HG03432 (cell line): Measurements from ENCODE around the gene CDH10.

Source experiments
- ATAC-seq: cut with Tn5 transposase; IDR thresholded peaks from one replicate; pipeline ENCODE4 v1.9.1; 2021; ENCODE audit warnings: mild to moderate bottlenecking, moderate library complexity; ENCODE audit not compliant: unreplicated experiment

CDH10 gene

GRCh38 chr5:24602188-24602587 is 42.6 kb downstream of the CDH10 start:
- no peak for ATAC-seq

- ATAC-seq, result no peak
Measured at GRCh38 chr5:24598956-24599355, 45.8 kb downstream of the CDH10 start.

- no peak for ATAC-seq
Measured at GRCh38 chr5:24595329-24595728, 49.4 kb downstream of the CDH10 start.

- no peak for ATAC-seq
Measured at GRCh38 chr5:24591426-24591825, 53.4 kb downstream of the CDH10 start.

- ATAC-seq, result no peak
Measured at GRCh38 chr5:24589566-24589965, 55.2 kb downstream of the CDH10 start.

GRCh38 chr5:24585751-24586150 is 59.0 kb downstream of the CDH10 start:
- ATAC-seq, result no peak

- no peak for ATAC-seq
Measured at GRCh38 chr5:24571302-24571701, 73.5 kb downstream of the CDH10 start.

- ATAC-seq, result no peak
Measured at GRCh38 chr5:24566933-24567332, 77.8 kb downstream of the CDH10 start.

- no peak for ATAC-seq
Measured at GRCh38 chr5:24555229-24555628, 89.5 kb downstream of the CDH10 start.

GRCh38 chr5:24547132-24547531 is 97.6 kb downstream of the CDH10 start:
- no peak for ATAC-seq

- no peak for ATAC-seq
Measured at GRCh38 chr5:24539613-24540012, 105.2 kb downstream of the CDH10 start.

- no peak for ATAC-seq
Measured at GRCh38 chr5:24538346-24538745, 106.4 kb downstream of the CDH10 start.

GRCh38 chr5:24535646-24536045 is 109.1 kb downstream of the CDH10 start:
- ATAC-seq, result no peak

GRCh38 chr5:24530906-24531305 is 113.9 kb downstream of the CDH10 start:
- no peak for ATAC-seq

GRCh38 chr5:24525414-24525813 is 119.4 kb downstream of the CDH10 start:
- no peak for ATAC-seq

GRCh38 chr5:24512423-24512822 is 132.4 kb downstream of the CDH10 start:
- no peak for ATAC-seq

- ATAC-seq, result no peak
Measured at GRCh38 chr5:24510523-24510988, 134.2 kb downstream of the CDH10 start.

- ATAC-seq, result no peak
Measured at GRCh38 chr5:24509943-24510342, 134.8 kb downstream of the CDH10 start.

- ATAC-seq, result no peak
Measured at GRCh38 chr5:24505258-24505657, 139.5 kb downstream of the CDH10 start.

GRCh38 chr5:24497591-24498157 is 147.1 kb downstream of the CDH10 start:
- no peak for ATAC-seq

GRCh38 chr5:24497145-24497544 is 147.6 kb downstream of the CDH10 start:
- no peak for ATAC-seq

- ATAC-seq, result no peak
Measured at GRCh38 chr5:24496268-24496667, 148.5 kb downstream of the CDH10 start.

- no peak for ATAC-seq
Measured at GRCh38 chr5:24492229-24492628, 152.5 kb downstream of the CDH10 start.
